ENCODE data around the gene B3GALT5.

Gene B3GALT5, protein sequence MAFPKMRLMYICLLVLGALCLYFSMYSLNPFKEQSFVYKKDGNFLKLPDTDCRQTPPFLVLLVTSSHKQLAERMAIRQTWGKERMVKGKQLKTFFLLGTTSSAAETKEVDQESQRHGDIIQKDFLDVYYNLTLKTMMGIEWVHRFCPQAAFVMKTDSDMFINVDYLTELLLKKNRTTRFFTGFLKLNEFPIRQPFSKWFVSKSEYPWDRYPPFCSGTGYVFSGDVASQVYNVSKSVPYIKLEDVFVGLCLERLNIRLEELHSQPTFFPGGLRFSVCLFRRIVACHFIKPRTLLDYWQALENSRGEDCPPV

DNA sequence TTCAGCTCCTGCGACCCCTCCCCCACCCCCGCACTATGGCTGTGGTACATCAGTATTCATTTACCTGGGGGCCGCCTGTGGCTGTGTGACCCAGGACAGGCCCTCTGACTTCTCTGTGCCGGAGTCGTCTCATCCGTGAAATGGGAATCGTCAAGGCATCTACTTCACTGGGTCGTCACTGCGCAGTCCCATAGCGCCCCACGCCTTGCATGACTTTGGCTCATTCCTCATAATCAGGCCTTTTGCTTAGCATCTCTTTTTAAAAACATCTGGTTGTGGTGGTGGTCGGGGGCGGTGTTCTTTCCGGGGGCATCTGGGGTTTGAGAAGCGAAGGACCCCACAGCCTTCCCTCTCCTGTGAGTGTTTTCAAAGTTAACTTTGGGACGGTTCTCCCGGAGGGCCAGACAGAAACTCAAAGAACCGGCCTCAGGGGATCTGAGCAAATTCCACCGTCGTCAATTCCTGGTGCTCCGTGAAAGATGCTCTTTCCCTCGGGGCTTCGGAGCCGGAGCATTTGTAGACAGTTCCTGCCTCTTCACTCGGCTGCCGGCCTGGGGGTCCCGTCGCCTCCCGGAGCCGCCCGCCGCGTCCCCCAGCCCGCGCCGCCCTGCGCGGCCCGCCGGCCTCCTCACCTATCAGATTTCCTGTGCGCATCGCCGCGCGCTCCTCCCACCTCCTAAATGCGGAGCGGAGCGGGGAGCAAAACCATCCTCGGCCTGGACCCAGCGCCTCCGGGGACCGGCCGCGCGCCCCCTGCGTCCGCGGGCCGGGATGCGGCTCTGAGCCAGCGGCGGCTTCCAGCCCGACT lies at the start of gene B3GALT5:
Gene B3GALT5 (plus strand): TSS at position 708 of the 808 bp plus-strand sequence. CDS start 47,620 bp downstream, outside the sequence.
- TF ChIP-seq, protein P1, sequence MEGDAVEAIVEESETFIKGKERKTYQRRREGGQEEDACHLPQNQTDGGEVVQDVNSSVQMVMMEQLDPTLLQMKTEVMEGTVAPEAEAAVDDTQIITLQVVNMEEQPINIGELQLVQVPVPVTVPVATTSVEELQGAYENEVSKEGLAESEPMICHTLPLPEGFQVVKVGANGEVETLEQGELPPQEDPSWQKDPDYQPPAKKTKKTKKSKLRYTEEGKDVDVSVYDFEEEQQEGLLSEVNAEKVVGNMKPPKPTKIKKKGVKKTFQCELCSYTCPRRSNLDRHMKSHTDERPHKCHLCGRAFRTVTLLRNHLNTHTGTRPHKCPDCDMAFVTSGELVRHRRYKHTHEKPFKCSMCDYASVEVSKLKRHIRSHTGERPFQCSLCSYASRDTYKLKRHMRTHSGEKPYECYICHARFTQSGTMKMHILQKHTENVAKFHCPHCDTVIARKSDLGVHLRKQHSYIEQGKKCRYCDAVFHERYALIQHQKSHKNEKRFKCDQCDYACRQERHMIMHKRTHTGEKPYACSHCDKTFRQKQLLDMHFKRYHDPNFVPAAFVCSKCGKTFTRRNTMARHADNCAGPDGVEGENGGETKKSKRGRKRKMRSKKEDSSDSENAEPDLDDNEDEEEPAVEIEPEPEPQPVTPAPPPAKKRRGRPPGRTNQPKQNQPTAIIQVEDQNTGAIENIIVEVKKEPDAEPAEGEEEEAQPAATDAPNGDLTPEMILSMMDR (IDR thresholded peaks at IDR 0.05; ENCODE audit: borderline replicate concordance, insufficient read depth, low read depth, low read length), result no peak
- H3K4me3 ChIP-seq (ENCODE audit: low read depth, low read length), result no peak within 1 kb of the TSS

GRCh38 chr21:39564200-39564599 lies 48.5 kb upstream of the B3GALT5 start:
- TF ChIP-seq, protein P1 (IDR thresholded peaks at IDR 0.05; ENCODE audit: borderline replicate concordance, insufficient read depth, low read depth, low read length), result no peak
- no peak overlapping the region for H3K4me3 ChIP-seq (ENCODE audit: low read depth, low read length)

DNA sequence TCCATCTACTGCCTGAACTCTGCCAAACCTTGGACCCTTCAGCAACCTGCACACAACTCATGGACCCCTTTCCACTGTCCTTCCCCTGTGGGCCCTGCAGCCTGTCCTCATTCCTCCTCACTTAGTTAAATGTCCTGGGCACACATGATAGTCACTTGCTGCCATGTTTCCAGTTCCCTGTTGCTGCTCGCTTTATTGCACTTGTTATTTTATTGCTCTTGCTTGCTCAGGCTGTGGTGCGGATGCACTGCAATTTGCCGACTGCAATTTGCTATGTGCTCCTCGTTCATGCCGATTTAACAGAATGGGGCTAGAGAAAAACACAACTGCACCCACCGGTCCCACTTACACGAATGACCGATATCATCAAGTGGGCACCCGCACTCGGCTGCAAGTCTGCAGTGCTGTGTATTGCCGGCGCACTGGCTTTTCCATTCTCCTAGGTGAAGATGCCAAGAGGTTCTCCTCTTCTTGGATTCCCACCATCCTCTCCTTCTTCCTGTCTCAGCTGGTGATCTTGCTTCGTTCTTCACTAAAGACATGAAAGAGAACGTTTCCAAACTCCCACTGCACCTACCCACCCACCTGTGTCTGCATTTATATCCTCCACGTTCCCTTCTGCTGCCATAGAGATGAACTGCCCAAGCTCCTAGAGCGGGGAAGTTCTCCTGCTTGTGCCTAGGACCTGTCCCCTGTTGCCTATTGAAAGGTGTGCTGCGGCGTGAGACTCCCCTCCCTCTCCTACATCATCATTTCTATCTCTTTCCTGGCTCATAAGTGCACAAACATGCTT lies 45.4 kb upstream of the B3GALT5 start:
- TF ChIP-seq, protein P1 (IDR thresholded peaks at IDR 0.05; ENCODE audit: borderline replicate concordance, insufficient read depth, low read depth, low read length), result no peak
- H3K4me3 ChIP-seq (ENCODE audit: low read depth, low read length), result no peak overlapping the region

GRCh38 chr21:39568361-39568760 lies 44.4 kb upstream of the B3GALT5 start:
- no peak overlapping the region for H3K4me3 ChIP-seq (ENCODE audit: low read depth, low read length)
- TF ChIP-seq, protein P1 (IDR thresholded peaks at IDR 0.05; ENCODE audit: borderline replicate concordance, insufficient read depth, low read depth, low read length), result no peak

DNA sequence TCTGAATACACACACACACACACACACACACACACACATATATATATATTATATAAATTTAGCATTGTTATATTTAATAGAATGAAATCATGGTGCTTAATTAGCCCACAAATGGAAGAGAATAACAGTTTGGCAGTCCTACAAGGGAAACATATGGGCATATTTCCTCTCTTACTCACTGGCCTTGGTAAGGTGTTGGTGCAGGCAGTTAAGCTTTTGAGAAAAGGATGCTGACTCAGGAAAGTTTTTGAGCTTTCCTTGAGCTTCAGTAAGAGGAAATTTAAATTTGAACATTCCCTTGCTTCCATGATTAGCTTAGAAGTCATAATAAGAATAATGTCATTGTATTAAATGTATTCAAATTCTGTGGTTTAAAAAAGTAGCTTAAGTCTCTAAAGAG lies 37.0 kb upstream of the B3GALT5 start:
- H3K4me3 ChIP-seq (ENCODE audit: low read depth, low read length), result no peak overlapping the region
- TF ChIP-seq, protein P1 (IDR thresholded peaks at IDR 0.05; ENCODE audit: borderline replicate concordance, insufficient read depth, low read depth, low read length), result no peak

- TF ChIP-seq, protein P1 (IDR thresholded peaks at IDR 0.05; ENCODE audit: borderline replicate concordance, insufficient read depth, low read depth, low read length), result no peak
- no peak overlapping the region for H3K4me3 ChIP-seq (ENCODE audit: low read depth, low read length)
Observed at GRCh38 chr21:39576518-39577128, 36.1 kb upstream of the B3GALT5 start.

Data from GM12875 (cell line).